Kidney glomerular epithelial cell (primary cell): ENCODE measurements around the gene RFX7.
"Not testable (repeated sequence)": the region's sequence is repeated elsewhere in the genome, so short reads cannot be mapped to it uniquely, and the experiment has no call there.

ENCODE experiments used
- DNase-seq: peaks from one replicate; lab custom pipeline; 2025; lab: John Stamatoyannopoulos, UW

RFX7 gene

DNA sequence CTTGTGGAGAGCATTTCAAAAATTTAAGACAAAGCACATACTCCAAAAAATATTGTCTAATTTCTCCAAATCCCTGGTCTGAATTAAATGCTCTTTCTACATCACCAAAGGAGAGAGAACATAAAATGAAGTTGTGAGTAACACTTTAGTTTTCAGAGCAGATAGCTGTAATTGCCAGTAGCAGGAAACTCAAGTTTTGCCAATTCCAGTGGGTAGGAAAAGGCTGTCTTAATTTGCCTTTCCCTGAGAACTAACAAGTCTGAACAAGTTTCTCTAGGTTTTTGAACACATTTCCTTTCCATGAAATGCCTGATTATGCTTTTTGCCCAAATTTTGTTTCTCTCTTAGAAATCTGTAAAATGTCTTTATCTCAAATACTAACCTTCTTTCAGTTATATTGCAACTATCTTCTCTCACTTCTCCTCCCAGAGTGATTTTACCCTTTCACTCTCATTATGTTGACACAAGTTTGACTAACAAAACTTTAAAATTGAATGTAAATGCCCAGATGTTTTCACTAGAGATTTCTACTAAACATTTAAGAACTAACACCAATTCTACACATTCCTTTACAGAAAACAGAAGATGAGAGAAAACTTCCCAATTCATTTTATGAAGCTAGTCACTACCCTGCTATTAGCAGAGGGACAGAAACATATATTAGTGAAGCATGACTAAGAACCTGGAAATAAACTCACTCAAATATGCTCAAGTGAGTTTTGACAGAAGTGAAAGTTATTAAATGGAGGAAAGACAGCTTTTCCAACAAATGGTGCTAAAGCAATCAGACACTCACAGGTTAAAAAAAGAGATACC lies 38.4 kb downstream of the RFX7 start:
- no peak for DNase-seq

DNA sequence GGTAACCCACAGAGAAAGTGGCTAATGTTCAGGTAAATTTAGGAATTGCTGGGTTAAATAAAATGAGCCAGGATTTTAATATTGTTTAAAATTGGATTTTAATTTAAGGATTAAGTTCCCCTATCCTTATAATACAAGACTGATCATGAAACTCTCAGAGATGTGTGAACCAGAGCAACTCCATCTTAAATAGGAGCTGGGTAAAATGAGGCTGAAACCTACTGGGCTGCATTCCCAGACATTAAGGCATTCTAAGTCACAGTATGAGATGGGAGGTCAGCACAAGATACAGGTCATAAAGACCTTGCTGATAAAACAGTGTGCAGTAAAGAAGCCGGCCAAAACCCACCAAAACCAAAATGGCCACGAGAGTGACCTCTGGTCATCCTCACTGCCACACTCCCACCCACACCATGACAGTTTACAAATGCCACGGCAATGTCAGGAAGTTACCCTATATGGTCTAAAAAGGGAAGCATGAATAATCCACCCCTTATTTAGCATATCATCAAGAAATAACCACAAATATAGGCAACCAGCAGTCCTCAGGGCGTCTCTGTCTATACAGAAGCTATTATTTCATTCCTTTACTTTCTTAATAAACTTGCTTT lies 40.3 kb downstream of the RFX7 start:
- DNase-seq, result not testable (repeated sequence)

DNA sequence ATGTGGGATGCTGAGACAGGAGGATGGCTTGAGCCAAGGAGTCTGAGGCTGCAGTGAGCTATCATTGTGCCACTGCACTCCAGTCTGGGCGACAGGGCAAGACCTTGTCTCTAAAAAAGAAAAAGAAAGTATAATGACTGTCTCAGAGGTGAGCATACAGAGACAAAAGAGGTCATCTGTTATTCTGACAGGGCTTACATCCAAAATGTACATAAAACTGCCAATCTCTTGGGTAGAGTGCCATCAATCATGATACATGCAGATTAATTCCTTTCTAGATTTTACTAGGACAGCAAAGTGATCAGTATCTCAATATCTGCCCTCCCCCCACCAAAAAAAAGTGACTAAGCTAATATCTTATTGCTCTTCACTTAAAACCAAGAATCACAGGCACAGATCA lies 41.0 kb downstream of the RFX7 start:
- DNase-seq, result no peak

DNA sequence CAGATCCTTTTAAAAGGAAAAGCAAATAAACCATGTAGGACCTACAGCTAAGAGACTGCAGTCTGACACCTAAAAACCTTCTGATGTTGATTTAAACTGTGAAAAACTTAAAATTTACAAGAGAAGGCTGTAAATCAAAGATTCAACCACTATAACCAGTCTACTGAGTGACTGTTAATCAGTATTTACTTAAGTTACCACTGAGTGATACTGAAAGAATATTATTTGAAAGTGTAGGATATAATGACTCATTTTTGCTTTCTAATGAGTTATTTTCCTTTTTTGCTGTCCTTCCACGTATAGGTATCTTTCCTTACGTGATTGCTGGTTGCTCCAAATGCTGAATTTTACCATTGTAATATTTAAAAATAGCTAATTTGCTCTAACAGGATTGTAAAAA lies 44.6 kb downstream of the RFX7 start:
- no peak for DNase-seq

DNA sequence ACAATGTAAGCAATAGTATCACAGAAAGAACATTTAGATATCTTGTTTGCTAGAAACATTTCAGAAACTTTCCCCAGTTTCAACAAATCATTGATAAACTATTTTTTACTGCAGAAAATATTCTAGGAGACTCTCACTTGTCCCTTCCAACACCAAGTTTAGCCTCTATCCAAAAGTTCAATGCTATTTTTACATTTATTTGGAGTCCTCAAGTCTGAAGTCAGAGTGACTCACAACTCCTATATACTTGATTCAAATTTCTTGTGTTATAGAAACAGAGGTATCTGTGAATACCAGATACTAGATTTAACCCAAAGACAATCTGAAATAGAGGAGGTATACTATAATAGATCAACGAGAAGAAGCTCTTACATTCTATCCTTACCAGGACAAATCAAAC lies 49.6 kb downstream of the RFX7 start:
- no peak for DNase-seq

DNA sequence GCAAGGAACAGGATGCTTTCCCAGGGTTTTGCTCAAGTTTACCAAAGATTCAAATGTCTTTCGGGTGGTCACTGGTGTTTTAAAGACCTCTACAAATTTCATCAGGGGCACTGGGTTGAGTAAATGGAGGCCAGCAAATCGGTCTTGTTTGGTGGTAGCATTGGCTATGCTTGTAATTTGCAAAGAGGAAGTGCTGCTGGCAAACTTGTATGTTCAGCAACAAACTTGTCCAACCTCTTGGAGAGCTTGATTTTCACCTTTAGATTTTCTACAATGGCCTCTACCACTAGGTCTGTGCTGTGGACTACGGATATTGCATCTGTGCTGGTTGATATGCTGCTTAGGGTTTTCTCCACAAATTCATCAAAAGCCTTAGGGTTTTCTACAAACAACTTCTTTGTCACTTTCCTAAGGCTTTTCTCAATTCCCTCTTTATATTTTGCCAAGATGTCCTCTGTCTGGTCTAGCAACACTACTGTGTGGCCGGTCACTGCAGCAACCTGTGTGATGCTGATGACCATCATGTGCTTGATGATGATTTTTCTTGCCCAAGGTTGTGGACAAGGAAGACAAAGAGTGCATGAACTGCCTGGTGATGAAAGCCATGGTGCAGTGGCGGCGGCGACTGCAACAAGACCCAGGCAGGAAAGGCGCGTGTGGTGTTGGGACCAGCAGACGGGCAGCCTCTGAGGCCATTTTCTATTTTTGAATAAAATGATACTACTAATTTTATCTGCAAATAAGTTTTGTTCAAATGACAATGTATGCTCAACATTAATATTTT lies 50.8 kb downstream of the RFX7 start:
- DNase-seq, result no peak

DNA sequence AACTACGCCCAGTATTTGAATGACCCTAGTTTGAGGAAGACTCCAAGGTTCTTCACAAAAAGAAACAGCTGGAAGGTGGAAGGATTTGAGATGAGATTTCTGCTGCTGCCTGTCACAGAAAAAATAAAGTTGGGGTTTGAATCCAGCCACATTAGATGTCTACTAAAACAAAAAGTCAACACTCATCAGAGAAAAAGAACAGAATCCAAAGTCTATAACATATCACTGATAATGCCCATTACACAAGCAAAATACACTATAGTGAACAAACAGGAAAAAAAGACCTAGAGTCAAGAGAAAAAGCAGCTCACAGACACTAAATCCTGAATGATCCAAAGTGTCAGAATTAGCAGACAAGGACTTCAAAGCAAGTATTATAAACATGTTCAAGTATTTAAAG lies 56.0 kb downstream of the RFX7 start:
- DNase-seq, result no peak

DNA sequence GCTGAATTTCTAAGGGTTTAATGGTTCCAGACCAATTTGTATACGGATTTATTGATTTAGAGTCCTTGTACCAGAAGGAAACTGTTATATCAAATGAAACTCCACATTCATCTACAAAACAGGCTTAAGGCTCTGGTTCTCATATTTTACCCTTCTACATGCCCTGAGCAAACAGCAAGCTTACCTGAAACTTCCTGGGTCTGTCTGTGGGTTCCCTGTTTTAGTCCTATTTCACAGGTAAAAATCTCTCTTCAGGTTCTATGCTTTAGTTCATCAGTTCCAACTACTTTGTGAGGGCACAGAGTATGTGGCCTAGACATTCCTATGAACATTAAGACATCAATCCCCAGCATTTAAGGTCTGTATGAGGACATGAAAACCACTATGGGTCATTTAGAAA lies 57.7 kb downstream of the RFX7 start:
- DNase-seq, result no peak

DNA sequence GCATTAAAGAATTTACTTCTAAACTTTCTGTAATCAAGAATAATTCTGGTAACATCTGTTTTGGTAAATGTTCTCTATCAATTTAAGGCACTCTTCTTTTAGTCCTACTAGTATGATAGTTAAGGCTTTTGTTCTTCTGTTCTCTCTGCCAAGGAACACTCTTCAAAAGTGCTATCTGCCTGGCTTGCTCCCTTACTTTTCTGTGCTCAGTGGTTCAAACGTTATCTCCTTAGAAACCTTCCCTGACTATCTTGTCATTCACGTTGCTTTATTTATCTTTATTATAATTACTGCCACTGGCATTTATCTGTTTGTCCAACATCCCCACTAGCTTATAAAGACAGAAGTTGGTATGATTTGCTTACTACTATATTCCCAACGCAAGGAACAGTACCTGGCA lies 59.2 kb downstream of the RFX7 start:
- DNase-seq, result no peak

DNA sequence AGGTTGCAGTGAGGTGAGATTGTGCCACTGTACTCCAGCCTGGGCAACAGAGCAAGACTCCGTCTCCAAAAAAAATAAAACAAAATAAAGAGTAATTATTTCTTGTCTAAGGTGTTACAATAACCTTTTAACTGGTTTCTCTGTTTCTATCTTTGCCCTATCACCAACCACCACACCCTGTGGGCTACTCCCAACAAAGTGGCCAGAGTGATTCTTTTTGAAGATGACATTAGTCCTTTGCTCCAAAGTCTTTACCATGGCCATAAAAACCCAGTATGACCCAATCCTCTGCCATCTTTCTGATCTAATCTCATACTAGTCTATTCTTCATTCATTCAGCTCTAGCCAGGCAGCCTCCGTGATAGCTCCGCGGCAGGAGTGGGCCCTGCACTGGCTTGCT lies 62.8 kb downstream of the RFX7 start:
- no peak for DNase-seq

DNA sequence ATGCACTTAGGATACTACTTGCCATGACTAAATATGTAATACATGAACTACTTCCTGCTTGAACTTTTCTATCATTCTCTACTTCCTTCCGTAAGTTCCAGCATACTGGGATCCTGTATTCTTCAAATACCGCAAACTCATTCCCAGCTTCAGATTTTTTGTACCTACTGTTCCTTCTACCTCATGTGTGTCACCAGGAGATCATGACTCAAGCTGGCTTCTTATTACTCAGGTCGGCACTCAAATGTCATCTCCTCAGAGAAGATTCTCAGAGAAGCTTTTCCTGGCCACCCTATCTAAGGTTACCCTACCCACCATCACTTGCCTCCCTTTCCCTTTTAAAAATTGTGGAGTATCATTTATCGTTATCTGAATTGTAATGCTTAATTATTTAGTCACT lies 66.7 kb downstream of the RFX7 start:
- no peak for DNase-seq

DNA sequence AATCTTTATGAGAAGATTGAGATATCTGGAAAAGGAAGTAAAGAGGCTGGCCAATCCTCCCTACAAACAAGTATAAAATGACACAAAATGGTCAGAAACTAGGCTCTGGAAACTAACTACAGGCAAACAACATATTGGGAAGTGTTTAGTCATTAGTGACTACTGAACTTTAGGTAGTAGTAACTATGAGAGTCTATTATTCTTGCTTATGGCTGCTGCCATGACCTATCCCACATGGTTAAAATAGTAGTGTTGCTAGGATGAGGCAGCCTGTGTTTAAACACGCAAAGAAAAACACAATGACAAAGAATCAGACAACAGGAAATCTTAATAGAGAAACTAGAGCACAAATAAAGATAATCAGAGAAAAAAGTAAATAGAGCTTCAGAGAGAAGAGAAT lies 67.9 kb downstream of the RFX7 start:
- no peak for DNase-seq

DNA sequence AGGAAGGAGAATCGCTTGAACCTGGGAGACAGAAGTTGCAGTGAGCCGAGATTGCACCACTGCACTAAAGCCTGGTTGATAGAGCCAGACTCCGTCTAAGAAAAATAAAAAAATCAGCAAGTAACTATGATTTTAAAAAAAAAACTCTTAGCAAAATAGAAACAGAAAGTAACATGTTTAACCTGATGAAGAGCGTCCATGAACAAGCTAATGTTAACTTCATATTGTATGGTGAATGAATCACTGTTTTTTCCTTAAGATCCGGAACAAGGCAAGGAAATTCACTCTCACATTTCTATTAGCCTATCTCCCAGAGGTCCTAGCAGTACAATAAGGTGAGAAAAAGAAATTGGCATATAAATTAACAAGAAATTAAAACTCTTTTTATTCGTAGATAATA lies 69.0 kb downstream of the RFX7 start:
- no peak for DNase-seq

DNA sequence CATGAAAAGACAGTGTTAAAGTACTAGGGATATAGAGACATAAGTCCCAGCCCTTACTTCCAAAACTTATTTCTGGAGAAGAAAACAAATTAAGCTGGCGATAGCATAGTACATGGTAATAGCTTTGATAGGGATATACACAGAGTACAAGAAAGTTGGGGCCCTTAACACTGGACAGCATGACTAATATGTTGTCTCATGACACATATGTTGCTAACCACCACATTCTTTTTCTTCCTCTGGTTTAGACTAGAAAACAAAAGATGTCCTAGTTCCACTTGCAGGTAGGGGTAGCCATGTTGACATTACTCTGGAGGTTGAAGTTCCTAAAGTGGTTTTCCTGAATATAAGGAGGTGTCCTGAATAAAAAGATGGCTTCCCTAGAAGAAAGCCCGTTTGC lies 75.3 kb downstream of the RFX7 start:
- DNase-seq, result no peak

DNA sequence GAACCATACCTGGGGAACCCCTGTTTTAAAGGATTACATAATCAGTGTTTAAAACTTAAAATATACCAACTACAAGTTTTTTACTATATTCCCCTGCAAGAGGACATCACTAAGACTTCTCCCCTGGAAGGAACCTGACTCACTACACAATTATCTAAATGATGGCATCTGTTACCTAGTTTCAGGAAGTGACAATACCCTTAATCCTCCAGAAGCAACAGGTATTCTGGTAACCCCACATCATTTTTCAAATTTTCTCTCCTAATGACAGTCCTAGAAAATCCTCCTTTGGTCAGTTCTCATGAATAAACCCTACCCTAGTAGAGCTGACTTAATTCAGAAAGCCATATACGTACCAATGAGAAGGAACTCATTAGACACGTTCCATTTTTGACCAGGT lies 78.4 kb downstream of the RFX7 start:
- peak; percentile 8 for DNase-seq

DNA sequence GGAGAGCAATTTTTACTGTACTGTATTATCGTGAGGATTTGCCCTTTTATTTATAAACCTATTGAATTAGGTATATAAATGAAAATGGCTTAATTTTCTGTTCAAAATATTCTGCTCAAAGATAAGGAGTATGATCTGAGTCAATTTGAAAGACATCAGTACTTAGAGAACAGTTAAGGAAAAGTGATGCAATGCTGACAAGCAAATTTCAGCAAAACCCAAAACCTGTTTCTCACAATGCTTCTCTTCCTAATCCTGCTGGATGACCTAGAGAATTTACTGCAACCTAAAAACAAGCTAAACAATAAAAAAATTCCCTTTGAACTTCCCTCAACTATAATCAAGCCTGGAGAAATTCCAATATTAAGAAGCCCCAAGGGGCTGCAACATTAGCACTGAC lies 82.7 kb downstream of the RFX7 start:
- no peak for DNase-seq

DNA sequence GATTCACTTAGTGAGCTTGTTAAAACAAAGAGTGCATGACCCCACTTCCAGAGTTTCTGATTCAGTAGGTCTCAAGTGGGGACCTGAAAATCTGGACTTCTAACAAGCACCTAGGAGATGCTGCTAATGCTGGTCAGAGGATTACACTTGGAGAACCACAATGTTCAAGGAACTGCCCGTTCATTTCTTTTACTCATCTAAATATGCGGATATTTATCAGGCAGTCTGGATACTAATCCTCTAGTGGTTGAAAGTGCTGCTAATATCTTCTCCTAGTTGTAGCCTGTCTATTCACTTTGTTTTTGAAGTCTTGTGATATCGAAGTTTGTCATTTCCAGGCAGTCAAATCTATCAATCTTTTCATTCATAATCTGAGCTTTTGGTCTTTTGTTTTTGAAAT lies 86.8 kb downstream of the RFX7 start:
- DNase-seq, result no peak

DNA sequence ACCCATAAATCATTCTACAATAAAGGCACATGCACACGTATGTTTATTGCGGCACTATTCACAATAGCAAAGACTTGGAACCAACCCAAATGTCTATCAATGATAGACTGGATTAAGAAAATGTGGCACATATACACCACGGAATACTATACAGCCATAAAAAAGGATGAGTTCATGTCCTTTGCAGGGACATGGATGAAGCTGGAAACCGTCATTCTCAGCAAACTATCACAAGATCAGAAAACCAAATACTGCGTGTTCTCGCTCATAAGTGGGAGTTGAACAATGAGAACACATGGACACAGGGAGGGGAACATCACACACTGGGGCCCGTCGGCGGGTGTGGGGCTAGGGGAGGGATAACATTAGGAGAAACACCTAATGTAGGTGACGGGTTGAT lies 88.4 kb downstream of the RFX7 start:
- DNase-seq, result not testable (repeated sequence)

DNA sequence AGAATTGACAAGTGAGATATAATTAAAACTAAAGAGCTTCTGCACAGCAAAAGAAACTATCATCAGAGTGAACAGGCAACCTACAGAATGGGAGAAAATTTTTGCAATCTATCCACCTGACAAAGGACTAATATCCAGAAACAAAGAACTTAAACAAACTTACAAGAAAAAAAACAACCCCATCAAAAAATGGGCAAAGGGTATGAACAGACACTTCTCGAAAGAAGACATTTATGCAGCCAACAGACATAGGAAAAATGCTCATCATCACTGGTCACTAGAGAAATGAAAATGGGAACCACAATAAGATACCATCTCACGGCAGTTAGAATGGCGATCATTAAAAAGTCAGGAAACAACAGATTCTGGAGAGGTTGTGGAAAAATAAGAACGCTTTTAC lies 88.9 kb downstream of the RFX7 start:
- DNase-seq, result not testable (repeated sequence)

DNA sequence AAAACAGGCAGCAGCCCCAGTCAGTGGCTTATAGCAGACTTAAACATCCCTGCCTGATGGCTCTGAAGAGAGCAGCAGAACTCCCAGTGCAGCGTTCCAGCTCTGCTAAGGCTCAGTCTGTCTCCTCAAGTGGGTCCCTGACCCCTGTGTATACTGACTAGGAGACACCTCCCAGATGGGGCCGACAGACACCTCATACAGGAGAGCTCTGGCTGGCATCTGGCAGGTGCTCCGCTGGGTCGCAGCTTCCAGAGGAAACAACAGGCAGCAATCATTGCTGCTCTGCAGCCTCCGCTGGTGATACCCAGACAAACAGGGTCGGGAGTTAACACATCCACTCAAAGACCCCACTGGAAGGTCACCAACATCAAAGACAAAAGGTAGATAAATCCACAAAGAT lies 93.5 kb downstream of the RFX7 start:
- DNase-seq, result no peak

DNA sequence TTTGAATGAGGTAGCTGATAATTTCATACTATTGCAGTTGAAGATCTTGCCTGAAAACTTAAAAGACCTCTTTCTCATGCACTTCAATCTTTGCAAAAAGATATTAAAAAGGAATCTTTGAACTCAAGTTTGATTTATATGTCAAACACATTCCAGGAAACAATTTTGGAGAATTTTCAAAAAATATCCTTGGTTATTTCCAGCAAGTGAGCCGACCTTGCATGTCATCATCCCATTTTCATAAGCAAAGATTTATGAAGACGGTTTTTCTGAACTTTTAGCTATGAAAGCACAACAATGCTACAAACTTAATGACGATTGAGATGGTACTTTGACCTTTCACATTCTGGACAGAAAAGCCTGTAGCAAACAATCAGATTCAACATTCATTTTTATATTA lies 95.6 kb downstream of the RFX7 start:
- DNase-seq, result no peak

DNA sequence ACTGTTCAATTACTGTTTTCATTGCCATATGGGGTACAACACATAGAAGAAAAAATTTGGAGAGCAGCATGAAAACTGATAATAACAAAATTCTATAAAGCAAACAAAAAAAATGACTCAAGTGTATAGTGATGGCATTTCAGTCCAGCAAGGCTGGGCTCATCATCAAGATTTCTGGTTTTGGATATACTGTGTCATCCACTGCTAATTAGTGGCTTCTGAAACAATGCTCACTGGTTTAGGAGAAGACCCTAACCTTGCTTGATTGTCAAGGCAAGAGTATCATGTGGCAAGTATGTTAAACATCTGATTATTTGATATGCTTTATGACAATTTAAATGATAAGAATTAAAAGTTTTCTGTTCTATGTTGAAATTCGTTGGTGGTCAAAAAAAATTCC lies 96.9 kb downstream of the RFX7 start:
- no peak for DNase-seq

DNA sequence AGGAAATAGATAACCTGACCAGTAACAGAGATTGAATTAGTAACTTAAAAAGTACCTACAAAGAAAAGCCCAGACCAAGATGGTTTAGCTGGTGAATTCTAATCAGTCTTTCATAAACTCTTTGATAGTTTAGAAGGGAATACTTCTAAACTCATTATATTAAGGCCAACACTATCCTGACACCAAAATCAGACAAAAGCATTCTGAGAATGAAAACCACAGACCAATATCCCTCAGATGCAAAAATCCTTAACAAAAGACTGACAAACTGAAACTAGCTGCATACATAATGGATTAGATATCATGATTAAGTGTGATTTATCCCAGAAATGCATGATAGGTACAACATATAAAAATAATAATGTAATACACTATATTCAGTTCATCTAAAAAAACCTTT lies 115.6 kb downstream of the RFX7 start:
- DNase-seq, result no peak
